ENCODE results near the gene PKD2L2. TPM values are rescaled to one million over a fixed set of nuclear protein-coding genes. Genes with fewer than 3 reads are reported as not detected.

Gene PKD2L2
- total and polyA plus RNA-seq, 10 of the 15 experiments (the other 5 are each of a cell fraction or from before 2014, with no cell fraction given), result 0.11 to 0.86 (median 0.26) TPM; not detected in 4

GRCh38 chr5:137866541-137867388 is 22.5 kb upstream of the PKD2L2 start:
- no TSS peak for BruUV-seq (replicated peaks)
- Histone ChIP-seq H3K9me3 (replicated peaks; ENCODE audit: control insufficient read depth, insufficient read depth, low read length) (no peaks in the 10 kb centered on the region), H3K27ac (ENCODE audit: control insufficient read depth, insufficient read depth) (no peak overlapping the region), H4K20me1 (ENCODE audit: control insufficient read depth, insufficient read depth) (no peaks in the 10 kb centered on the region), H3K4me2 (ENCODE audit: control insufficient read depth, insufficient read depth) (no peak overlapping the region), H3K4me1 (ENCODE audit: control insufficient read depth, insufficient read depth, low read length) (peaks cover 4% of the 10 kb centered on the region; the same call in 1 of the 2 replicates), H3K27me3 (replicated peaks in 1 of 2; ENCODE audit: control insufficient read depth in 2 of 2, insufficient read depth in 2 of 2, low read length in 1 of 2) (no peaks in the 10 kb centered on the region), H3K4me3 (no peak overlapping the region), H3K36me3 (ENCODE audit: control insufficient read depth in 2 of 2, insufficient read depth in 2 of 2, low read length in 1 of 2) (no peaks in the 10 kb centered on the region), H3K9ac (ENCODE audit: control insufficient read depth, insufficient read depth, low read length) (no peak overlapping the region), H2AFZ (ENCODE audit: control insufficient read depth, low read depth, low read length) (no peak overlapping the region), H3K79me2 (ENCODE audit: control insufficient read depth, insufficient read depth, low read length) (no peaks in the 10 kb centered on the region)
- intact Hi-C loops (cut with micrococcal nuclease; ENCODE audit: unreplicated experiment) (no loop called here), in situ Hi-C loops (cut with MboI) (no loop called here)
- RAD21 ChIA-PET (ENCODE audit: unreplicated experiment), result no interaction called here
- FAIRE-seq (no peak), DNase-seq (ENCODE audit: low read depth, low spot score) (no peak), ATAC-seq (no peak)
- WGBS (ENCODE audit: insufficient coverage, insufficient replicate concordance, low lambda C conversion rate, missing lambda C conversion rate), result 97% methylated on average over 4 of the region's 4 CpGs
- SMC1A ChIA-PET (ENCODE audit: uncharacterized antibody, unreplicated experiment), result interaction anchor here (1.8 to 2.8 kb wide), 2 partner anchors 16 to 20 kb away, joined by 7 to 8 read pairs; no protein-coding TSS in a partner anchor
- TF ChIP-seq GATAD2B (conservative IDR thresholded peaks at IDR 0.05; ENCODE audit: low read depth) (no peak), STAT1 (conservative IDR thresholded peaks at IDR 0.05) (no peak), ZNF274 (IDR thresholded peaks at IDR 0.05; ENCODE audit: insufficient read depth, insufficient read length) (no peak), KAT2A (conservative IDR thresholded peaks at IDR 0.05; ENCODE audit: control insufficient read depth, low read depth, low read length) (no peak), ZSCAN29 (IDR thresholded peaks at IDR 0.05) (no peak)
- CTCF ChIA-PET, result interaction anchor here (1.0 kb wide), 1 partner anchor 88 kb away, joined by 4 read pairs; no protein-coding TSS in a partner anchor
- POLR2A ChIA-PET, result no interaction called here

- intact Hi-C loops (cut with micrococcal nuclease; ENCODE audit: unreplicated experiment) (no loop called here), in situ Hi-C loops (cut with MboI) (no loop called here)
- no peak for DNase-seq (ENCODE audit: low read depth, low spot score)
- no peak within 1 kb of the TSS for H3K4me2 ChIP-seq (ENCODE audit: control insufficient read depth, insufficient read depth)
- no peaks in the 10 kb centered on the region for H4K20me1 ChIP-seq (ENCODE audit: control insufficient read depth, insufficient read depth)
- H3K9me3 ChIP-seq (replicated peaks; ENCODE audit: control insufficient read depth, insufficient read depth, low read length), result no peaks in the 10 kb centered on the region
- H3K36me3 ChIP-seq (ENCODE audit: control insufficient read depth in 2 of 2, insufficient read depth in 2 of 2, low read length in 1 of 2), result no peaks in the 10 kb centered on the region
- no peak for FAIRE-seq
- ChIA-PET SMC1A (ENCODE audit: uncharacterized antibody, unreplicated experiment) (interaction anchor here (0.9 to 1.8 kb wide), 2 partner anchors 21 to 89 kb away, joined by 4 to 7 read pairs; no protein-coding TSS in a partner anchor), POLR2A (interaction anchor here (0.6 kb wide), 1 partner anchor 145 kb away, joined by 3 read pairs; no protein-coding TSS in a partner anchor), RAD21 (ENCODE audit: unreplicated experiment) (no interaction called here), CTCF (no interaction called here)
- no peak within 1 kb of the TSS for H3K9ac ChIP-seq (ENCODE audit: control insufficient read depth, insufficient read depth, low read length)
- 49% methylated on average over 3 of the region's 3 CpGs for WGBS (ENCODE audit: insufficient coverage, insufficient replicate concordance, low lambda C conversion rate, missing lambda C conversion rate)
- no peak for ATAC-seq
- H3K4me1 ChIP-seq (ENCODE audit: control insufficient read depth, insufficient read depth, low read length), result peaks cover 4% of the 10 kb centered on the region; the same call in 1 of the 2 replicates
- no peak within 1 kb of the TSS for H2AFZ ChIP-seq (ENCODE audit: control insufficient read depth, low read depth, low read length)
- H3K4me3 ChIP-seq, result no peak within 1 kb of the TSS
- no peak within 1 kb of the TSS for H3K27ac ChIP-seq (ENCODE audit: control insufficient read depth, insufficient read depth)
- H3K27me3 ChIP-seq (replicated peaks in 1 of 2; ENCODE audit: control insufficient read depth in 2 of 2, insufficient read depth in 2 of 2, low read length in 1 of 2), result no peaks in the 10 kb centered on the region
- H3K79me2 ChIP-seq (ENCODE audit: control insufficient read depth, insufficient read depth, low read length), result no peaks in the 10 kb centered on the region
- no TSS peak for BruUV-seq (replicated peaks)
- no peak for TF ChIP-seq CUX1 (IDR thresholded peaks at IDR 0.05; ENCODE audit: insufficient replicate concordance, low read depth, low read length)
- no peak for TF ChIP-seq TCF7 (IDR thresholded peaks at IDR 0.05; ENCODE audit: borderline replicate concordance)
- TF ChIP-seq ZNF622 (IDR thresholded peaks at IDR 0.05), result no peak
- TF ChIP-seq HDAC2 (IDR thresholded peaks at IDR 0.05), result no peak
- no peak for TF ChIP-seq EGR1 (IDR thresholded peaks at IDR 0.05; ENCODE audit: borderline replicate concordance in 1 of 2, low read depth in 2 of 2, low read length in 2 of 2)
- no peak for TF ChIP-seq YY1 (IDR thresholded peaks at IDR 0.05; ENCODE audit: low read depth, low read length)
- no peak for TF ChIP-seq SREBF2 (IDR thresholded peaks at IDR 0.05; ENCODE audit: low read length)
- no peak for TF ChIP-seq CHD4 (IDR thresholded peaks at IDR 0.05)
- no peak for TF ChIP-seq SMARCA5 (IDR thresholded peaks at IDR 0.05)
Observed at GRCh38 chr5:137867664-137868063, 21.6 kb upstream of the PKD2L2 start, which contains the start of gene MYOT. Gene MYOT (plus strand): TSS chr5:137867860. CDS start chr5:137870652, 2,792 bp downstream.
